ENCODE results near the gene GLIS2. TPM values are rescaled to one million over a fixed set of nuclear protein-coding genes. Genes with fewer than 3 reads are reported as not detected.

The GLIS2 gene
- polyA plus RNA-seq, 1 experiment: 2.2 TPM

GRCh38 chr16:4376893-4377572 is 61.2 kb downstream of the GLIS2 start:
- peaks cover 4% of the 10 kb centered on the region; the same call in 1 of the 2 replicates for H3K9me3 ChIP-seq (ENCODE audit: control insufficient read depth, insufficient read depth, low read length)
- H3K27ac ChIP-seq (ENCODE audit: low read depth, low read length): peak overlapping the region; percentile 21
- CTCF ChIA-PET: interaction anchor here (1.0 to 9.1 kb wide), 3 partner anchors 17 to 176 kb away, joined by 3 to 55 read pairs (median 9); no protein-coding TSS in a partner anchor
- no peak for TF ChIP-seq CTCF (IDR thresholded peaks at IDR 0.05; ENCODE audit: low read depth, low read length)
- DNase-seq (ENCODE audit: low read depth, low spot score): no peak
- POLR2A ChIA-PET: interaction anchor here (1.5 to 4.3 kb wide), 2 partner anchors 11 to 15 kb away, joined by 4 to 34 read pairs; no protein-coding TSS in a partner anchor
- H3K27me3 ChIP-seq (ENCODE audit: control insufficient read depth, insufficient read depth, low read length): no peaks in the 10 kb centered on the region
- peak overlapping the region; percentile 48; the same call in 1 of the 2 replicates for H3K4me3 ChIP-seq (ENCODE audit: low read depth, low read length)

- H3K4me3 ChIP-seq (ENCODE audit: low read depth, low read length): no peak overlapping the region
- DNase-seq (ENCODE audit: low read depth, low spot score): no peak
- no peak overlapping the region for H3K27ac ChIP-seq (ENCODE audit: low read depth, low read length)
- CTCF ChIA-PET: interaction anchor here (1.0 to 9.1 kb wide), 3 partner anchors 18 to 177 kb away, joined by 3 to 55 read pairs (median 9); no protein-coding TSS in a partner anchor
- POLR2A ChIA-PET: interaction anchor here (1.5 kb wide), 1 partner anchor 10 kb away, joined by 4 read pairs; no protein-coding TSS in a partner anchor
- TF ChIP-seq CTCF (IDR thresholded peaks at IDR 0.05; ENCODE audit: low read depth, low read length): no peak; the same call in 1 of the 2 replicates
- peaks cover 4% of the 10 kb centered on the region; the same call in 1 of the 2 replicates for H3K9me3 ChIP-seq (ENCODE audit: control insufficient read depth, insufficient read depth, low read length)
- no peaks in the 10 kb centered on the region for H3K27me3 ChIP-seq (ENCODE audit: control insufficient read depth, insufficient read depth, low read length)
Observed at GRCh38 chr16:4377573-4378154, 61.8 kb downstream of the GLIS2 start.

GRCh38 chr16:4378161-4378666 is 62.3 kb downstream of the GLIS2 start:
- Histone ChIP-seq H3K27ac (ENCODE audit: low read depth, low read length) (no peak overlapping the region), H3K4me3 (ENCODE audit: low read depth, low read length) (no peak overlapping the region), H3K9me3 (ENCODE audit: control insufficient read depth, insufficient read depth, low read length) (peaks cover 4% of the 10 kb centered on the region; the same call in 1 of the 2 replicates), H3K27me3 (ENCODE audit: control insufficient read depth, insufficient read depth, low read length) (no peaks in the 10 kb centered on the region)
- POLR2A ChIA-PET: interaction anchor here (1.2 to 1.5 kb wide), 2 partner anchors 8 to 9 kb away, joined by 3 to 4 read pairs; no protein-coding TSS in a partner anchor
- TF ChIP-seq CTCF (IDR thresholded peaks at IDR 0.05; ENCODE audit: low read depth, low read length): no peak
- CTCF ChIA-PET: interaction anchor here (1.0 to 9.1 kb wide), 3 partner anchors 19 to 178 kb away, joined by 3 to 55 read pairs (median 9); no protein-coding TSS in a partner anchor
- DNase-seq (ENCODE audit: low read depth, low spot score): no peak

- Histone ChIP-seq H3K9me3 (ENCODE audit: control insufficient read depth, insufficient read depth, low read length) (peaks cover 4% of the 10 kb centered on the region; the same call in 1 of the 2 replicates), H3K4me3 (ENCODE audit: low read depth, low read length) (no peak overlapping the region), H3K27ac (ENCODE audit: low read depth, low read length) (no peak overlapping the region), H3K27me3 (ENCODE audit: control insufficient read depth, insufficient read depth, low read length) (no peaks in the 10 kb centered on the region)
- no peak for TF ChIP-seq CTCF (IDR thresholded peaks at IDR 0.05; ENCODE audit: low read depth, low read length)
- ChIA-PET CTCF (interaction anchor here (3.2 to 9.1 kb wide), 2 partner anchors 19 to 24 kb away, joined by 9 to 55 read pairs; no protein-coding TSS in a partner anchor), POLR2A (interaction anchor here (1.2 kb wide), 1 partner anchor 9 kb away, joined by 3 read pairs; no protein-coding TSS in a partner anchor)
- no peak for DNase-seq (ENCODE audit: low read depth, low spot score)
Observed at GRCh38 chr16:4378999-4379690, 63.3 kb downstream of the GLIS2 start.
